Thymus (tissue), 11 donors: ENCODE measurements around the gene EBF3. TPM values are rescaled to one million over a fixed set of nuclear protein-coding genes. Genes with fewer than 3 reads are reported as not detected.

Experiments used
- DNase-seq, 9 donors: peaks; one replicate each; pipeline ENCODE4 v3.0.0-alpha.2; 2013; ENCODE audit warnings: low spot score in 9 of 9, low read depth in 6 of 9, missing footprints in 1 of 9
- H3K27ac ChIP-seq, 2 donors: one replicate each; pipeline ENCODE4 v1.5.1; 2013; ENCODE audit warnings: control low read depth in 1 of 2, low read depth in 1 of 2, low read length in 1 of 2, mild to moderate bottlenecking in 1 of 2, moderate library complexity in 1 of 2
- H3K27me3 ChIP-seq, 2 donors: one replicate each; pipeline ENCODE4 v1.5.1; 2013; ENCODE audit warnings: low read length in 1 of 2; ENCODE audit not compliant: control insufficient read depth in 2 of 2, insufficient read depth in 1 of 2
- H3K36me3 ChIP-seq, 2 donors: one replicate each; pipeline ENCODE4 v1.5.1; 2013; ENCODE audit warnings: low read length in 1 of 2, mild to moderate bottlenecking in 1 of 2, moderate library complexity in 1 of 2; ENCODE audit not compliant: control insufficient read depth in 2 of 2, insufficient read depth in 2 of 2
- H3K4me1 ChIP-seq, 2 donors: one replicate each; pipeline ENCODE4 v1.5.1; 2013; ENCODE audit warnings: low read length in 2 of 2; ENCODE audit not compliant: control insufficient read depth in 2 of 2, insufficient read depth in 2 of 2
- H3K4me3 ChIP-seq, 2 donors: one replicate each; pipeline ENCODE4 v1.5.1; 2013; ENCODE audit warnings: low read length in 2 of 2, control low read depth in 1 of 2, mild to moderate bottlenecking in 1 of 2
- H3K9me3 ChIP-seq, 2 donors: one replicate each; pipeline ENCODE4 v1.5.1; 2013; ENCODE audit warnings: low read length in 1 of 2, mild to moderate bottlenecking in 1 of 2; ENCODE audit not compliant: control insufficient read depth in 2 of 2, insufficient read depth in 1 of 2
- WGBS: extraction: QIAGEN DNeasy Blood & Tissue Kit; methylation state at CpG from one replicate; pipeline ENCODE4 v1.1.7; 2013; 5-methylcytosine and 5-hydroxymethylcytosine counted together
- polyA plus RNA-seq: library from polyadenylated mRNA; stranded (reverse); fragments of 200-250 nt; gene quantifications from one replicate; pipeline ENCODE4 v1.2.3, GENCODE V29; 2013
- total RNA-seq: library from RNA; stranded (reverse); fragments of 120-200 nt; gene quantifications from one replicate; pipeline ENCODE4 v1.2.4, GENCODE V29; 2013
- donor health status: healthy.

Gene EBF3
- total and polyA plus RNA-seq, 2 donors: 1.5 to 1.9 TPM

- Histone ChIP-seq H3K4me1 (no peaks in the 10 kb centered on the region), H3K9me3 (no peaks in the 10 kb centered on the region), H3K36me3 (no peaks in the 10 kb centered on the region), H3K27me3 (no peaks in the 10 kb centered on the region), H3K27ac (no peak overlapping the region), H3K4me3 (no peak overlapping the region)
- 96% methylated on average over 26 of the region's 26 CpGs for WGBS
- no peak for DNase-seq
These were observed 126.0 kb downstream of the EBF3 start for GRCh38 chr10:129837909-129838582.

- Histone ChIP-seq H3K27me3 (no peaks in the 10 kb centered on the region), H3K36me3 (no peaks in the 10 kb centered on the region), H3K9me3 (no peaks in the 10 kb centered on the region), H3K27ac (no peak overlapping the region), H3K4me3 (no peak overlapping the region), H3K4me1 (no peaks in the 10 kb centered on the region)
- DNase-seq: no peak
- 98% methylated on average over 7 of the region's 7 CpGs for WGBS
These were observed 127.8 kb downstream of the EBF3 start for GRCh38 chr10:129836253-129836652.

DNA sequence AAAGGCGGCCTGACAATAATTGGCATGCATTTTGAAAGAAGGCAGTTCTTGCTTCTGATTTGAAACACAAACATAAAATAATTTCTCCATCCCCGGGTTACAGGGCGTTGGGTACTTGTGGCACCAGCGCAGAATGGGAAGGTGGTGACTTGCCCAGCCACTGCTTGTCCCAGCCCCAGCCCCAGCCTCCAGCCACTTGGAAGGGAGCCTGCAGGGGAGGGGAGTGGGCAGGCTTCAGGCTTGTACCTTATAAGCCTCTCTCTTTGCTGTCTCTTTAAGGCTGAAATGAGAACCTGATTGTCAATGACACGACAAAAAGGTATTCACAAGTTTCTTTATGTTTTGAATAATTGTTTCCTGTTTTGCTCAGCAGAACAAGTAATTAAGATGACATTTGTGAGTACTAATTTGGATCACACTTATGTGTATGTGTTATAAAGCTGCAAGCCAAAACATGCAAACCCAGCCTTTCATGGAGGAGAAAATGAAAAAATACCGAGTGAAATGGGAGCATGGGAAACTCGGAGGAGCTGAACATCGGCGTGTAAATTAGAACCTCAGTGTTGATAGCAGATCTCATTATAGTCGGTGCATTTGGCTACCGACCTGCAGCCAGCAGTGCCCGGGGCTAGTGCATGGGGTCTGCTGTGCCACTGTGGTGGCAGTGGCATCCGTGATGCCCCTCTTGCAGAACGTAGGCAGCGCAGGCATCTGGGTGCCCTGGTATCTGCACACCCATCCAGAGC lies 129.9 kb downstream of the EBF3 start:
- H3K36me3 ChIP-seq: no peaks in the 10 kb centered on the region
- no peak overlapping the region for H3K4me3 ChIP-seq
- DNase-seq: no peak
- H3K27ac ChIP-seq: no peak overlapping the region
- H3K4me1 ChIP-seq: no peaks in the 10 kb centered on the region
- 92% methylated on average over 15 of the region's 15 CpGs for WGBS
- no peaks in the 10 kb centered on the region for H3K9me3 ChIP-seq
- no peaks in the 10 kb centered on the region for H3K27me3 ChIP-seq

GRCh38 chr10:129833468-129833950 lies 130.6 kb downstream of the EBF3 start:
- no peaks in the 10 kb centered on the region for H3K36me3 ChIP-seq
- no peaks in the 10 kb centered on the region for H3K4me1 ChIP-seq
- H3K9me3 ChIP-seq: no peaks in the 10 kb centered on the region
- 99% methylated on average over 12 of the region's 12 CpGs for WGBS
- no peak overlapping the region for H3K4me3 ChIP-seq
- no peak overlapping the region for H3K27ac ChIP-seq
- no peak for DNase-seq
- H3K27me3 ChIP-seq: no peaks in the 10 kb centered on the region

DNA sequence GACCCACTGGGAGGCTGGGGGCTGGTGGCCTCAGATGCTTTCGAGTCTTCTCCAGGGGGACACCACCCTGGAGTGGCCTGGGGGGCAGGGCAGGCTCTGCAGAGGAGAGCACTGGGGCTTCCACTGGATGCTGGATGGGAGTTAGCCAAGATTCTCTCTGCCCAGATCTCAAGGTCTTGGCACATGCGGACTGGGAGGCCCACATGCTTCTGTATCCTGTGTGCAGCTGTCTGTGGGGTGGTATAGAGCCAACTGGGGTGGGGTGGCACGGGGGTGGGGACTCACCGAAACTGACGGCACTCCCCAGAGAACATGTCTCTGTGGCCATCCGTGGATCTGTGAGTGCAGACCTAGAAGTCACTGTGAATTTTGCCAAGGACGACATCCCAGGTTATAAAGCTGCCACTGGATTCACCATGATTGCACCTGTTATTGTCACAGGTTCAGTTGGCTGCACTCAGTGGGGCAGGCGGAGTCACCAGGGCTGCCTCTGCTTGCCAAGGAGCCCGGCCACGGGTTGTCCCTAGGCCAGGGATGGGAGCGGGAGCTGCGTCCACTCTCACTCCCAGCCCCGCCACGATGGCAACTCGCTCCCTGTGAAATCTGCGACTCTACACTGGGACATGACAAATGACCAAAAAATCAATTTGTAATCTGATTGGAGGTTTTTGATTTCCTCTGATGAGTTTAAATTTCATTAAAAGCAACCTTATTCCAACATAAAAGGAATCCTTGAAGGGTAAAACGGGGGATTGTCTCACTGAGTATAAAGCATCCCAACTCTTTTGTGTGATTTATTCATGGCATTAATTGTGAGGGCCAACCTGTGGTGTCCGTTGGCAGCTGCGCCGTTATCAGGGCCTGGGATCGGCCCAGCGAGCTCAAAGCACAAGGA lies 131.3 kb downstream of the EBF3 start:
- WGBS: 97% methylated on average over 22 of the region's 22 CpGs
- H3K4me3 ChIP-seq: no peak overlapping the region
- DNase-seq: no peak

GRCh38 chr10:129831150-129831549 lies 132.9 kb downstream of the EBF3 start:
- no peaks in the 10 kb centered on the region for H3K36me3 ChIP-seq
- H3K27ac ChIP-seq: no peak overlapping the region
- no peaks in the 10 kb centered on the region for H3K9me3 ChIP-seq
- no peak for DNase-seq
- 97% methylated on average over 8 of the region's 8 CpGs for WGBS
- H3K4me1 ChIP-seq: no peaks in the 10 kb centered on the region
- H3K4me3 ChIP-seq: no peak overlapping the region
- H3K27me3 ChIP-seq: no peaks in the 10 kb centered on the region

More for the DNA sequence above, 131.3 kb downstream of the EBF3 start:
- Histone ChIP-seq H3K36me3 (no peaks in the 10 kb centered on the region), H3K27me3 (no peaks in the 10 kb centered on the region), H3K9me3 (no peaks in the 10 kb centered on the region), H3K27ac (no peak overlapping the region), H3K4me1 (no peaks in the 10 kb centered on the region)

- no peaks in the 10 kb centered on the region for H3K4me1 ChIP-seq
- whole genome bisulfite sequencing: 98% methylated on average over 3 of the region's 3 CpGs
- H3K36me3 ChIP-seq: no peaks in the 10 kb centered on the region
- H3K27me3 ChIP-seq: no peaks in the 10 kb centered on the region
- no peak overlapping the region for H3K27ac ChIP-seq
- H3K9me3 ChIP-seq: no peaks in the 10 kb centered on the region
- no peak overlapping the region for H3K4me3 ChIP-seq
- DNase-seq: no peak
These were observed 138.2 kb downstream of the EBF3 start for GRCh38 chr10:129825826-129826225.

- 95% methylated on average over 5 of the region's 5 CpGs for WGBS
- Histone ChIP-seq H3K27ac (no peak overlapping the region), H3K4me1 (no peaks in the 10 kb centered on the region), H3K36me3 (no peaks in the 10 kb centered on the region), H3K27me3 (no peaks in the 10 kb centered on the region), H3K4me3 (no peak overlapping the region), H3K9me3 (no peaks in the 10 kb centered on the region)
- no peak for DNase-seq
These were observed 138.9 kb downstream of the EBF3 start for GRCh38 chr10:129825221-129825620.

DNA sequence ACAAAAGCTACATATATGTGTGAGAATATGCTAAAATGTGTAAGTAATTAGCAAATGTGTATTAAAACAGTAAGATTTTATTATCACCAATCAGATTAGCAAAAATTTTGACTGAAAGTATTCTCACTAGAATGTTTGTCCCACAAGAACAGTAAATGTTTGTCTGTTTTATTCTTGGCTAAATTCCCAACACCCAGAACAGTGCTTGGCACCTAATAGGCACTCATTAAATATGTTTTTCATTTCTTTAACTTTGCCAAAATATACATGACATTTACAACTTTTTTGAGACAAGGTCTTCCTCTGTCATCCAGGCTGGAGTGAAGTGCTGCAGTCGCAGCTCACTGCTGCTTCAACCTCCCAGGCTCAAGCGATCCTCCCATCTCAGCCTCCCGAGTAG lies 143.6 kb downstream of the EBF3 start:
- Histone ChIP-seq H3K4me3 (no peak overlapping the region), H3K9me3 (peaks cover 2 to 5% of the 10 kb centered on the region in 2 donors), H3K36me3 (no peaks in the 10 kb centered on the region), H3K27me3 (no peaks in the 10 kb centered on the region), H3K4me1 (no peaks in the 10 kb centered on the region), H3K27ac (no peak overlapping the region)
- DNase-seq: no peak
- WGBS: 93% methylated on average over 3 of the region's 3 CpGs
